Measurements from ENCODE around the gene TBCD. TPM values are rescaled to one million over a fixed set of nuclear protein-coding genes. Genes with fewer than 3 reads are reported as not detected.
"Not testable (repeated sequence)": the region's sequence is repeated elsewhere in the genome, so short reads cannot be mapped to it uniquely, and the experiment has no call there.

The TBCD gene
- total RNA-seq, 1 donor from 2014 or later: 31.8 TPM

- H4K20me1 ChIP-seq (ENCODE audit: insufficient read depth, low read length); H3K9ac ChIP-seq (ENCODE audit: low read length); H3K27me3 Mint-ChIP-seq (ENCODE audit: low read depth, unreplicated experiment); DNase-seq (ENCODE audit: low read depth); H3K36me3 ChIP-seq (ENCODE audit: insufficient read depth, low read length); H3K27ac Mint-ChIP-seq (ENCODE audit: unreplicated experiment); H3K4me3 ChIP-seq (ENCODE audit: insufficient read depth, low read depth, low read length); H2AFZ ChIP-seq (ENCODE audit: low read depth, low read length); H3K4me1 Mint-ChIP-seq (ENCODE audit: low read depth, unreplicated experiment); H3K9me3 ChIP-seq (ENCODE audit: insufficient read depth, low read depth, low read length); H3K79me2 ChIP-seq (ENCODE audit: insufficient read depth, low read length); H3K27me3 ChIP-seq (ENCODE audit: insufficient read depth, low read length); H3K4me2 ChIP-seq (ENCODE audit: low read length); H3K4me3 Mint-ChIP-seq (ENCODE audit: unreplicated experiment); H3K27ac ChIP-seq (ENCODE audit: low read depth, low read length); H3K4me1 ChIP-seq (ENCODE audit: insufficient read depth, low read length); FAIRE-seq: not testable (repeated sequence)
- Mint-ChIP-seq H3K36me3 (ENCODE audit: low read depth, unreplicated experiment) (peaks cover 16% of the 10 kb centered on the region), H3K9me3 (ENCODE audit: unreplicated experiment) (peaks cover 38% of the 10 kb centered on the region)
Measured at GRCh38 chr17:82955627-82956026, 203.8 kb downstream of the TBCD start.

- no peak for DNase-seq (ENCODE audit: low read depth)
- no peaks in the 10 kb centered on the region for H4K20me1 ChIP-seq (ENCODE audit: insufficient read depth, low read length)
- Mint-ChIP-seq H3K4me3 (ENCODE audit: unreplicated experiment) (no peak overlapping the region), H3K36me3 (ENCODE audit: low read depth, unreplicated experiment) (peaks cover 11% of the 10 kb centered on the region), H3K27me3 (ENCODE audit: low read depth, unreplicated experiment) (no peaks in the 10 kb centered on the region), H3K9me3 (ENCODE audit: unreplicated experiment) (peaks cover 34% of the 10 kb centered on the region), H3K4me1 (ENCODE audit: low read depth, unreplicated experiment) (no peaks in the 10 kb centered on the region), H3K27ac (ENCODE audit: unreplicated experiment) (no peak overlapping the region)
- H3K9ac ChIP-seq (ENCODE audit: low read length): no peak overlapping the region
- TF ChIP-seq EZH2 (IDR thresholded peaks at IDR 0.05; ENCODE audit: insufficient read depth, low read length) (no peak), CTCF (IDR thresholded peaks at IDR 0.05; ENCODE audit: insufficient read depth, low read depth, low read length) (no peak)
- H3K4me1 ChIP-seq (ENCODE audit: insufficient read depth, low read length): no peaks in the 10 kb centered on the region
- H3K4me2 ChIP-seq (ENCODE audit: low read length): no peak overlapping the region
- FAIRE-seq: no peak
- H3K36me3 ChIP-seq (ENCODE audit: insufficient read depth, low read length): peaks cover 3% of the 10 kb centered on the region
- H3K79me2 ChIP-seq (ENCODE audit: insufficient read depth, low read length): no peaks in the 10 kb centered on the region
- H3K27me3 ChIP-seq (ENCODE audit: insufficient read depth, low read length): no peaks in the 10 kb centered on the region
- H2AFZ ChIP-seq (ENCODE audit: low read depth, low read length): no peak overlapping the region
- no peak overlapping the region for H3K27ac ChIP-seq (ENCODE audit: low read depth, low read length)
- H3K9me3 ChIP-seq (ENCODE audit: insufficient read depth, low read depth, low read length): no peaks in the 10 kb centered on the region
- no peak overlapping the region for H3K4me3 ChIP-seq (ENCODE audit: insufficient read depth, low read depth, low read length)
Measured at GRCh38 chr17:82956146-82956725, 204.4 kb downstream of the TBCD start.

GRCh38 chr17:82956726-82957468 lies 205.0 kb downstream of the TBCD start:
- FAIRE-seq (no peak), DNase-seq (ENCODE audit: low read depth) (no peak)
- Mint-ChIP-seq H3K9me3 (ENCODE audit: unreplicated experiment) (peaks cover 30% of the 10 kb centered on the region), H3K27ac (ENCODE audit: unreplicated experiment) (no peak overlapping the region), H3K36me3 (ENCODE audit: low read depth, unreplicated experiment) (peaks cover 8% of the 10 kb centered on the region), H3K4me1 (ENCODE audit: low read depth, unreplicated experiment) (no peaks in the 10 kb centered on the region), H3K4me3 (ENCODE audit: unreplicated experiment) (no peak overlapping the region), H3K27me3 (ENCODE audit: low read depth, unreplicated experiment) (no peaks in the 10 kb centered on the region)
- no peak overlapping the region for H3K9ac ChIP-seq (ENCODE audit: low read length)
- H3K27ac ChIP-seq (ENCODE audit: low read depth, low read length): no peak overlapping the region
- no peak overlapping the region for H2AFZ ChIP-seq (ENCODE audit: low read depth, low read length)
- no peaks in the 10 kb centered on the region for H4K20me1 ChIP-seq (ENCODE audit: insufficient read depth, low read length)
- no peak for TF ChIP-seq CTCF (IDR thresholded peaks at IDR 0.05; ENCODE audit: insufficient read depth, low read depth, low read length)
- no peak overlapping the region for H3K4me2 ChIP-seq (ENCODE audit: low read length)
- H3K9me3 ChIP-seq (ENCODE audit: insufficient read depth, low read depth, low read length): no peaks in the 10 kb centered on the region
- no peaks in the 10 kb centered on the region for H3K4me1 ChIP-seq (ENCODE audit: insufficient read depth, low read length)
- H3K27me3 ChIP-seq (ENCODE audit: insufficient read depth, low read length): no peaks in the 10 kb centered on the region
- H3K36me3 ChIP-seq (ENCODE audit: insufficient read depth, low read length): peaks cover 3% of the 10 kb centered on the region
- H3K4me3 ChIP-seq (ENCODE audit: insufficient read depth, low read depth, low read length): no peak overlapping the region
- H3K79me2 ChIP-seq (ENCODE audit: insufficient read depth, low read length): no peaks in the 10 kb centered on the region
